ENCODE measurements around the gene C1RL.
"Not testable (repeated sequence)": the region's sequence is repeated elsewhere in the genome, so short reads cannot be mapped to it uniquely, and the experiment has no call there.

C1RL gene

GRCh38 chr12:7113389-7113871, 4.4 kb upstream of the C1RL start:
- DNase-seq = peak; percentile 11 to 68 (median 18)

- no peak for DNase-seq
These were observed 3.0 kb upstream of the C1RL start for GRCh38 chr12:7112041-7112440.

GRCh38 chr12:7110661-7111060, 1.6 kb upstream of the C1RL start:
- no peak for DNase-seq

DNA sequence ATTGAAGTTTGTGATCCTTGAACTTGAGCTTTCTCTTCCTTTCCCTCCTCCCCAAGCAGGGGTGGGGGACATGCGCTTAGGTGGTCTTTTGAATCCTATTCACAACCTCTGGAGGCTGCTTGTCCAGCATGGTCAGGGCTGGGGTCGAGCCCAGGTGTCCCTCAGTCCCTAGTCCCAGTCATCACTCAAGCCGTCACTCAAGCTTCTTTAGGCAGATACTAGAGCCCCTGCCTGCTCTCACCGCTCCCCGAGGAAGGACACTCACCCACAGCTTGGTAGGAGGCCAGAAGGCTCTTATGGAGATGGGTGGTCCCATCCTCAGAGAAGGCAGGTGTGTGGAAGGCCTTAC, 532 bp upstream of the C1RL start:
- no peak for DNase-seq

- peak; percentile 19 to 64 (median 50) for DNase-seq
These were observed 815 bp downstream of the C1RL start for GRCh38 chr12:7108003-7108795.

- DNase-seq = no peak
These were observed 1.4 kb downstream of the C1RL start for GRCh38 chr12:7107636-7108002.

DNA sequence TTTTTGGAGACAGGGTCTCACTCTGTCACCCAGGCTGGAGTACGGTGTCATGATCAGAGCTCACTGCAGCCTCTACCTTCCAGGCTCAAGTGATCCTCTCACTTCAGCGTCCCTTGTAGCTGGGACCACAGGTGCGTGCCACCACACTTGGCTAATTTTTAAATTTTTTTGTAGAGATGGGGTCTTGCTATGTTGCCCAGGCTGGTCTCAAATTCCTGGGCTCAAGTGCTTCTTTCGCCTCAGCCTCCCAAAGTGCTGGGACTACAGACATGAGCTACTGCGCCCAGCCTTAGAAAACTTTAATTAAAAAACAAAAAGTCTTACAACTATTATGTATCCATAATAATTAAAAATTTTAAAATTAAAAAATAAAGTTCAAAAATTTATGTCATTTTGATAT, 1.8 kb downstream of the C1RL start:
- DNase-seq = not testable (repeated sequence)

GRCh38 chr12:7106082-7106481, 2.9 kb downstream of the C1RL start:
- no peak for DNase-seq

- no peak for DNase-seq
These were observed 5.0 kb downstream of the C1RL start for GRCh38 chr12:7103837-7104584.

DNA sequence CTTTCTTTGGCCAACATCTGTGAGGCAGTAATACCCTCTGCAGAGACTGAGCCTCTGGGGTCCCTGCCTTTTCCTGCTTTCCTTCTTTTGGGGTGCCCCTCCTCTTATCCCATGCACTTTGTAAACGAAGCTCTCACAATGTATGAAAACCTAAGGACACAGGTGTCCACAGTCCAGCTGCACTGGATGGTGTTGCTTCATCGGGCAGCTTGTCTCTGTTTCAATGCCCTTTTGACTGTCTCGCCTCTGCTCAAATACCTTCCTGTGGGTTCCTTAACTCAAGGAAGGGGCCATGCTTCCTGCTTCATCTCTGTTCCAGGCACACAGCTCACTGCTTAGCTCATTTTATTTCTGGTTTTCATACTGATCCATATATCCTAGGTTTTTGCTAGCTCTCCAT, 6.4 kb downstream of the C1RL start:
- no peak for DNase-seq

DNA sequence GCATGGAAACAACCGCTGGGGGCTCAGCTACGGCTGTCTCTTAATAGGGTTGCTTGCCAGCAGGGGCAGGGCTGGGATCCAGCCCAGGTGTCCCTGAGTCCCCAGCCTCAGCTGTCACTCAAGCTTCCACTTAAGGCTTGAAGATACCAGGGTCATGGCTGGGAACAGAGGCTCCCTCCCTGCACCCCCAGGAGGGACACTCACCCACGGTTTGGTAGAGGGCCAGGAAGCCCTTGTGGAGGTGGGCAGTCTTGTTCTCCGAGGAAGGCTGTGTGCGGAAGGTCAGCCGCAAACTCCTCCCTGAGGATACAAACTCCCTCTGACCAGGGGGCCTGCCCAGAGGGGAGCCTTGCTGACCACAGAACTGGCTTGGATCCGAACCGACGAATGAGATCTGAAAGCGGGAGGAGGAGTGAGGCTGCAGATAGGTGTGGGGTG, 7.3 kb downstream of the C1RL start:
- DNase-seq = no peak

DNA sequence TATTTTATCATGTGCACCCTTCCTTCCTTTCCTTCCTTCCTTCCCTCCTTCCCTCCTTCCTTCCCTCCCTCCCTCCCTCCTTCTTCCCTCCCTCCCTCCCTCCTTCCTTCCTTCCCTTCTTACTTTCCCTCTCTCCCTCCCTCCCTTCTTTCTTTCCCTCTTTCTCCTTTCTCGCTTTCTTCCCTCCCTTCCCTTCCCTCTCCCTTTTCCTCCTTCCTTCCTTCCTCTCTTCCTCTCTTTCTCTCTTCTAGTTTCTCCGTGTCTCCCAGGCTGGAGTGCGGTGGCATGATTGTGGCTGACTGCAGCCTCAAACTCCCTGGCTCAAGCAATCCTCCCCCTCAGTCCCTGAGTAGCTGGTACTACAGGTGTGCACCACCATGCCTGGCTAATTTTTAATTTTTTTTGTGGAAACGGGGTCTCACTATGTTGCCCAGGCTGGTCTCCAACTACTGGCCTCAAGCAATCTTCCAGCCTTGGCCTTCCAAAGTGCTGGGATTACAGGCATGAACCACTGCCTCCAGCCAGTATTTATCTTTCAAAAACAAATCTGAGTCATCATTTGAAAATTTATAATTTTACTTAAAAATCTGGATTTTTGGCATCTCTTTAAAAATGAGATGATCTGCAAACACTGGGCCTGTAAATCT, 7.8 kb downstream of the C1RL start:
- DNase-seq = no peak

GRCh38 chr12:7100239-7100638, 8.8 kb downstream of the C1RL start:
- no peak for DNase-seq

DNA sequence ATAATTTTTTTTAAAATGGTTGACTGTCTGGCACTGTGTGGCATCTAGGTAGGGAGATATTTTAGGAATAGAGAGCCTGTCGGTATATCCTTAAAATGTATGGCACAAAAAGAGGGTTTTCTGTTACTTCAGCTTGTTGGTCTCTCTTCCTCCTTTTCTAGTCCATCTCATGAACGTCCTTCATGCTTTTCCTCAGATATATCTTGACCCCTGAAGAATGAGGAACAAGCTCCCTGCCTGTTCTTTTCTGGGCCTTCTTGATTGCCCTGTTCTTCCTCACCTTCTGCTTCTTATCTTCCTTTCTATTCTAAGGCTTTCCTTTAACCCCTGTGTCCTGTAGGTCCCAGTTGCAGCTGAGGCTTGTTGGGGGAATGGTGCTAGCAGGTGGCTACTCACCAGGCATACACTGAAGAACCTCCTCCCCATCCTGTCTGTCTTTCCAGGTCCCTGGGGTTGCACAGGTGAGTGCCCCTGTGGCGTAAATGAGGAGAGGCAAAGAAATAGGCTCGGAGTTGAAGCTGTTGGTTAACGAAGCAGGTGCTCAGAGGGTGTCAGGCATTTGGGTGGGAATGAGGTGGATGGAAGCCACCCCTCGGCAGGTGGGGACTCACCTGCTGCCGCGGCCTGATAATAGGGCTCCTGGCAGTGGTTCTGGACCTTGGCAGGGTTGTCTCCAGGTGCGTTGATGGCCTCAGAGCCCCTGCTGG, 9.6 kb downstream of the C1RL start:
- DNase-seq = no peak

GRCh38 chr12:7096979-7097378, 12.0 kb downstream of the C1RL start:
- DNase-seq = no peak

GRCh38 chr12:7096006-7096932, 12.7 kb downstream of the C1RL start:
- no peak for DNase-seq

DNA sequence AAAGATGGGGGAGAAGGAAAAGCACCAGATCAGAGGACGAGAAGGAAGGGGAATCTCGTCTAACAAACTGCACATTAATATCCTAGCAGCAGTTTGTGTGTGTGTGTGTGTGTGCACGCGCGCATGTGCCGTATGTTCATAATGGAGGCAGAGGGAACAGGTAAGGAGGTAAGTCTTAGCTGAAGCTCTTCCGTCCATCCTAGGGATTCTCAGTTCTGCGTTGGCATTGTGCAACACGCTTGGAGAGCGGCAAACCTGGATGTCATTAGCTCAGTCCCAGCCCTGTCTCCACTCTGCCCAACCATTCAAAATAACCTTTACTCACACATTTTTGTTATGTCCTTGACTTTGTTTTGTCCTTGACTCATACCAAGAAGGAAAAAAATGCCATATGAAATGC, 15.1 kb downstream of the C1RL start:
- DNase-seq = no peak

DNA sequence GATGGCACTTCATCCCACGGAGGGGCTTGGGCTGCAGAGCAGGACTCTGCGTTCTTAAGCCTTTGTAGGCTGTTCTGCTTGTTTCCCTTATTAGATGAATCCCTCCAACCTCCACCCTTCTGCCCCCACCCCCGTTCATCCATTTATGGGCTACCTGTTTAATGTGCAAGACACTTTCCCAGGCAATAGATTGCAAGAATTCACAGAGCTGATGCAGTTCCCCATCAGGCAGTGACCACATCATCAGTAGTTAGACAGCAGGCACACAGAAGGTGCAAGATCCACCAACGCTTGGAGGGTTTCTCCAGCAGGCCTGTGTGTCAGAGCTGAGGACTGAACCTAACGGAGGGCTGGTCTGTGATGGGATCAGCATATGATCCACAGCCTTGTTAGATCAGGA, 15.5 kb downstream of the C1RL start:
- no peak for DNase-seq

- no peak for DNase-seq
These were observed 16.0 kb downstream of the C1RL start for GRCh38 chr12:7092986-7093460.

GRCh38 chr12:7092229-7092985, 16.6 kb downstream of the C1RL start, which contains the start of gene C1R:
Gene C1R, minus strand, starts transcription at chr12:7092445. Its CDS starts 57 bp downstream, at chr12:7092388.
- peak; percentile 35 to 75 (median 50) for DNase-seq

DNA sequence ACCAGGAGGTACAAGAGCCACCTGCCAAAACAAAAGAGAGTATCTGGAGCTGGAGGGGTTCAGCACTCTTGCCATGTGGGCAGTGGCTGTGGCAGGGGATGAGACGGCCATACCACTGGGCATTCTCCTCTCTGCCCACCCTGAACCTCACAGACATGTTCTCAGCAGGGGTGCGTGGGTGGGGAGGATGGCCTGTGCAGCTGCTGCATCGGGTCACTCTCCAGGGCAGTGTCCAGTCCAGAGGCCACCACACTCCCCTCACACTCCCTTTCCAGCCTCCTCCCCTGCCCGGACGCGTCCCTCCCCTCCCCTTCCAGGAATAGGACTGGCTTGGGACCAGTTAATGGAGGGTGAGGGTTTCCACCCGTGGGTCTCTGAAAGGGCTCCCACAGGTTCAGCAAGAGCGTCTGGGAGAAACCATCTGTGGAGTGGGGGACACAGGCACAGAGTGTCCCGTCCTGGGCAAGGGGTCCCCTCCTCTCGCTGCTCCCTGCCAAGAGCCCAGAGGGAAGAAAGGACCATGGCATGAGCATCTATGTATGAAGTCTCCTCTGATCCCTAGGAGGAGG, 17.3 kb downstream of the C1RL start:
- DNase-seq = no peak
